ENCODE data around the gene C13orf46.
"Not testable (repeated sequence)": the region's sequence is repeated elsewhere in the genome, so short reads cannot be mapped to it uniquely, and the experiment has no call there.

C13orf46 gene

GRCh38 chr13:113926301-113926761 is 47.5 kb downstream of the C13orf46 start:
- no peak for DNase-seq (ENCODE audit: low read depth in 1 of 2, low spot score in 1 of 2)

GRCh38 chr13:113924184-113924901 is 49.5 kb downstream of the C13orf46 start:
- no peak for DNase-seq (ENCODE audit: low read depth in 1 of 2, low spot score in 1 of 2)

DNA sequence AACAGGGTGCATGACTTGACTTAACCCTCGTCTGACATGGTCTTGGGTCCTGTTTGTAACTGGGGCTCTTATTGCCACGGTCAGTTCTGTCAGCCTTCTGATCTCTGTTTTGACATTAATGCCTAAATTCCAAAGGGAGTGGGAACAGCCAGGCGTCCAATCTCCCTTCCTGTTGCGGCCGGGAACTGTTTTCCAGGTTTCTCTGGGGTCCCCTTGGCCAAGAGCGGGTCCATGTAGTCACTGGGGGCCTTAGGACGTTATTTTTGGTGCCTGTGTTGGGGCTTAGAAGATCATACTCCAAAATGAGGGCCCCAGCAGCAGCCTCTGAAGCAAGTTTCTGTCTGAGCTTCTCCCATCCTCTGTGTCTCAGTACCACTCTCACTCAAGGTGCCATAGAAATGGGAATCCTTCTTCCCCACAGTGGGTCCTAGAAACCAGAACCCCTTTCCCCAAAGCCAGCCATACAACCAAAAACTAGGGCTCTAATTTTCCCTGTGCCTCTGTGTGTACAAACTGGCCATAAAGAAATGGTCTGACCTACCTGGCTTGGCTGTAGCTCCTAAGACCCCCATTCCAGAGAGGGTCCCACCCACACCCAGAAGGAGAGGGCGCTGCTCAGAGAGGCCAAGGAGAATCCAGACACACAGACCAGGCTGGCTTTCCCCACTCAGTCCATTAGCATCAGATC is 50.4 kb downstream of the C13orf46 start:
- DNase-seq (ENCODE audit: low read depth in 1 of 2, low spot score in 1 of 2) = no peak

GRCh38 chr13:113922412-113923118 is 51.3 kb downstream of the C13orf46 start:
- no peak for DNase-seq (ENCODE audit: low read depth in 1 of 2, low spot score in 1 of 2)

- no peak for DNase-seq (ENCODE audit: low read depth in 1 of 2, low spot score in 1 of 2)
Observed at GRCh38 chr13:113921763-113922162, 52.1 kb downstream of the C13orf46 start.

- DNase-seq (ENCODE audit: low read depth in 1 of 2, low spot score in 1 of 2) = no peak
Observed at GRCh38 chr13:113920606-113921286, 53.1 kb downstream of the C13orf46 start.

- no peak for DNase-seq (ENCODE audit: low read depth in 1 of 2, low spot score in 1 of 2)
Observed at GRCh38 chr13:113919761-113920559, 53.9 kb downstream of the C13orf46 start.

DNA sequence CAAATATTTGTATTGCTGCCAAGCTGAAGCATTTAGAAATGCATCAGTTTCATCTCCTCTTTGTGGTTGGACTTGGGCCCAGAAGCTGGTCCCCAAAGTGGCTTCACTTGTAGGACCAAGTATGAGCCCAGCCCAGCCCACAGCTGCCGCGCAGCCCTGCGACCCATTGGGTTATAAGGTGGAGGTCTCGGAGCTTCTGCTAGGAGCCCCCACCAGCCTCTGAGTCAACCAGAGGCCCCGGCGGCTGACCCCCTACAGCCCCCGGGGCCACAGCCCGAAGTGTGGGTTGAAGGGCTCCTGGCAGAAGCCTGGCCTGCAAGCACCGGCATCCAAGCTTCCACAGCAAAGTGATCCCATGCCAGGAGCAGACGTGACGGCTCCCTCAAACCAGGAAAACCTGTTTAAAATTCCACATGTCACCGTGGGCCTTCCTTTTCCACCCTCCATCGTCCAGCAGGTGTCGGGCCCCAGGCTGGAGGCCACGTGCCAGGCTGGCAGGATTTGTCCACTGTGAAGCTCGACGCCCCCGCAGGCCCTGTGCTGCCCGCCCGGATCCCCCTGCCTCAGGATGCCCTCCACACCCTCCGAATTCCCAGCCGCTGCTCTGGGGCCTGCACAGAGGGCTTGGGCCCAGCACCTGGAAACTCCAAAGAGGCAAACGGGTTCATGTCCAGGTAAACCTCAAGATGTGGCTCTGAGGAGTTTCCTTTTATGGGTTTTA is 54.7 kb downstream of the C13orf46 start:
- no peak for DNase-seq (ENCODE audit: low read depth in 1 of 2, low spot score in 1 of 2)

GRCh38 chr13:113918580-113918979 is 55.3 kb downstream of the C13orf46 start:
- DNase-seq (ENCODE audit: low read depth in 1 of 2, low spot score in 1 of 2) = no peak

GRCh38 chr13:113917594-113918371 is 56.1 kb downstream of the C13orf46 start:
- no peak for DNase-seq (ENCODE audit: low read depth in 1 of 2, low spot score in 1 of 2)

DNA sequence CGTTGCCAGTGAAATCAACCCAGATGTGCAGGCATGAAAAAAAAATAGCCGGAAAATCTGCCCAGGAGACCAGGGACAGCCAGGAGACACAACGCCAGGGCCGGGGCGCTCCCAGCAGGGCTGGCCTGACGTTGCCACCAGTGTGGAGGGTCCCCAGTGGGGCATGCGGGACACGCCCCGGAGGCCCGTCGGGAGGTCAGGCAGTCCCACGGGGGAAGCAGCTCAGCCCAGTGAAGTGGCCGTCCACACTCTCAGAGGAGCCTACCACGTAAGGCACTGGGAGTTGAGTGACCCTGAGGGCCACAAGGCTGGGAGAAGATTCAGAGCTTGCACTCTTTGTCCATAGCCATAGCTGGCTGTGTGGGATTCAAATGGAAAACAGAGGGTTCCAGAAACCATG is 56.8 kb downstream of the C13orf46 start:
- no peak for DNase-seq (ENCODE audit: low read depth in 1 of 2, low spot score in 1 of 2)

DNA sequence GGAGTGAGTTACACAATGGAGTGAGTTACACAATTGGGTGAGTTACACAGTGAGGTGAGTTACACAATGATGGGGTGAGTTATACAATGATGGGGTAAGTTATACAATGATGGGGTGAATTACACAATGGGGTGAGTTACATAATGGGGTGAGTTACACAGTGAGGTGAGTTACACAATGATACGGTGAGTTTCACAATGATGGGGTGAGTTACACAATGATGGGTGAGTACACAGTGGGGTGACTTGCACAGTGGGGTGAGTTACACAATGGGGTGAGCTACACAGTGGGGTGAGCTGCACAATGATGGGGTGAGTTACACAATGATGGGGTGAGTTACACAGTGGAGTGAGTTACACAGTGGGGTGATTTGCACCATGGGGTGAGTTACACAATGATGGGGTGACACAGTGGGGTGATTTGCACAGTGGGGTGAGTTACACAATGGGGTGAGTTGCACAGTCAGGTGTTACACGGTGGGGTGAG is 57.5 kb downstream of the C13orf46 start:
- DNase-seq (ENCODE audit: low read depth in 1 of 2, low spot score in 1 of 2) = no peak

- DNase-seq (ENCODE audit: low read depth in 1 of 2, low spot score in 1 of 2) = no peak
Observed at GRCh38 chr13:113915786-113916329, 58.0 kb downstream of the C13orf46 start.

DNA sequence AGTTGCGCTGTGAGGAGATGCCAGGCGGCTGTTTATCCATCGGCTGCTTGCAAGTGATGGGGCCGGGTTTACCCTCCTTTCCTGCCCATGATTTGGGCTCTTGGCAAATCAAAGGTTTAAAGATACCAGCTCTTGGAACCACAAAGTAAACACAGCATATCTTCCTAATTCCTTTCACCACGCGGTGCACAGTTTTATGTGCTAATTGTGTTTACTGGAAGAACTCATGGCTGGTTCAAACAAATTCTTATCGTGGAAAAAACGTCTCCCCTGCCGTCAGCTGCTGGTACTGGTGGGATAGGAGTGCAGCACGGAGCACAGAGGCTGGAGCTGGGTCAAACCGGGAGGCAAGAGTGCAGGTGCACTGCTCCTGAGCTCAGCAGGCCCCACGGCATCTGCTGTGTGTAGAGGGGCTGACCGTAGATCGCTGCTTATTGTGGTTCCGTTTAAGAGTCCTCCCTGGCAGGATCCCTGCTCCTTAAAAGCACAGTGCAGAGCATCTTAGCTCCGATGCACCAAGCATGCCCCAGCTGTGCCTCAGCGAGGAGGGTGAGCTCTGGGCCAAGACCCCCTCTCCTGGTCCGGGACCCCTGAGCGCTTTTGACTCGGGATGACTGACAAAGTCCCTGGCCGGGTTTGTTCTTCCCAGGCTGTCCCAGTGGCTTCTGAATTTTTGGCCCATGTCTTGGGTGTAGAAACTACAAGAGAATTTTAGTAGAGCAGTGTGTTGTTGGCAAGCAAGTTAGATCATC is 58.7 kb downstream of the C13orf46 start:
- DNase-seq (ENCODE audit: low read depth in 1 of 2, low spot score in 1 of 2) = no peak

DNA sequence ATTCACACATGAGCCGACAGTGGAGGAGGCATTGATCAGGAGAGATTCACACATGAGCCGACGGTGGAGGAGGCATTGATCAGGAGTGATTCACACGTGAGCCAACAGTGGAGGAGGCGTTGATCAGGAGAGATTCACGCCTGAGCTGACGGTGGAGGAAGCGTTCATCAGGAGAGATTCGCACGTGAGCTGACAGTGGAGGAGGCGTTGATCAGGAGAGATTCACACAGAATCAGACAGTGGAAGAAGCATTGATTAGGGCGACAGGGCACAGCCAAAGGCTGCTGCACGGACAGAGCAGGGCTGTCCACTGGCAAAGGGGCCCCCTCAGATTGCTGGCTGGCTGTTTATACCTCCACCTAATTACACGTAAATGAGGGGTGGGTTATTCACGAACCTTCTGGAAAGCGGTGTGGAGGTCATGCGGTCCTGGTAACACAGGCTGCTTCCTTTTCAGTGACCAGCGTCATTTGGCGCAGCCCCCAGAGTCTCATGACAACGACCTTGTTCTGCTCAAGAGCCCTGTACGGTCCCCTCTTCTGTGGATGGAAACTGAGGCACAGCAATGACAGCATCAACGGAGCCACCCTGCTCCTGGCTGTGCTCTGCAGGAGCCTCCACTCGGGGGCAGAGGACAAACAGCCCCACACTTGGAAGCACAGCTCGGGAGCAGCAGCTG is 59.4 kb downstream of the C13orf46 start:
- DNase-seq (ENCODE audit: low read depth in 1 of 2, low spot score in 1 of 2) = no peak

DNA sequence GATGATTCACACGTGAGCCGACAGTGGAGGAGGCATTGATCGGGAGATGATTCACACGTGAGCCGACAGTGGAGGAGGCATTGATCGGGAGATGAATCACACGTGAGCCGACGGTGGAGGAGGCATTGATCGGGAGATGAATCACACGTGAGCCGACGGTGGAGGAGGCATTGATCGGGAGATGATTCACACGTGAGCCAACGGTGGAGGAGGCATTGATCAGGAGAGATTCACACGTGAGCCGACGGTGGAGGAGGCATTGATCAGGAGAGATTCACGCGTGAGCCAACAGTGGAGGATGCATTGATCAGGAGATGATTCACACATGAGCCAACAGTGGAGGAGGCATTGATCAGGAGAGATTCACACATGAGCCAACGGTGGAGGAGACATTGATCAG is 60.0 kb downstream of the C13orf46 start:
- DNase-seq (ENCODE audit: low read depth in 1 of 2, low spot score in 1 of 2) = not testable (repeated sequence)

- not testable (repeated sequence) for DNase-seq (ENCODE audit: low read depth in 1 of 2, low spot score in 1 of 2)
Observed at GRCh38 chr13:113913408-113913807, 60.5 kb downstream of the C13orf46 start.
